ENCODE data around the gene TFAP2D.

The TFAP2D gene

GRCh38 chr6:50819904-50820868 is 106.9 kb downstream of the TFAP2D start:
- DNase-seq = no peak

DNA sequence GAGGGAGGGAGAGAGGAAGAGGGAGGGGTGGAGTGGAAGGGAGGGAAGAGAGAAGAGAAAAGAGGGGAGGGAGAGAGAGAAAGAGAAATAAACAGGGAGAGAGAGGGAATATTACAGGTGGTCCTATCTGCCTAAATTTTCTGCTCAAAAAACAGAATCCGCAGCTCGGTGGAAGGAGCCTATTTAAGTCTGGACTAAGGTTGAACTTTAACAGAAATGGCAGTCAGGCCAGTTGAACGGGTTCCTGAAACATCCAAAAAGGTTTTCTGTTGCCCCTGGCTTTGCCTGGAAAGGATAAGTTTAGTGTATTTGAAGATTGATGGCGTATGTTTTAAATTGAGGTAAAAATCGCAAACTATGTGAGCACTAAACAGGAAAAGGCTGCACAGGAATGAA is 107.5 kb downstream of the TFAP2D start:
- no peak for DNase-seq

DNA sequence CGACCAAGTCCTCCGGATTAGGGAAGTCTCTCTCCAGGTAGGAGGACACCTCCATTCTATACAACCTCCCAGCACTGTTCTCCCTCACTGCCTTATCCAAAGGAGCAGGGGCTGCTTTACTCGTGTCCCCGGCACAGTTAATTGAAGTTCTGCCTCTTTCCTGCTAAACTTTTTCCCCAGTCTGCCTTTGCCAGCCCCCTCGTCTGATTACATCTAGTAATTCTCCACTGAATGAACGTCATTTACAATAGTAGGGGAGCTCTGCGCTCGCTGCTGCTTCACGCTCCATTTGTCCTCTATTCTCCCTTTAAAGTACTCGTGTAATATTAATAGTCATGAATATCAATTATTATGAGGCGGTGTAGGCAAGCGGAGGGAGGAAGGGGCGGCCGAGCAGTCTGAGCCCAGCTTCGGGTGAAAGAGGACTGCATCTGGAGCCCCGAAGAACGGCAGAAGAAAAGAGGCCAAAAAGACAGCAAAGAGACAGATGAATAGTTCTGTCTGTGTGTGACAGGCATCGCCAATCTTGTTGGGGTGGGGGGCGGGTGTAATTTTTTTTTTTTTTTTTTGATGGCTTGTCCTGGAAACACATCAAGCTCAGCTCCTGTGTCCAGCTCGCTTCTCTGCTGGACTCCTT is 108.2 kb downstream of the TFAP2D start:
- no peak for DNase-seq

DNA sequence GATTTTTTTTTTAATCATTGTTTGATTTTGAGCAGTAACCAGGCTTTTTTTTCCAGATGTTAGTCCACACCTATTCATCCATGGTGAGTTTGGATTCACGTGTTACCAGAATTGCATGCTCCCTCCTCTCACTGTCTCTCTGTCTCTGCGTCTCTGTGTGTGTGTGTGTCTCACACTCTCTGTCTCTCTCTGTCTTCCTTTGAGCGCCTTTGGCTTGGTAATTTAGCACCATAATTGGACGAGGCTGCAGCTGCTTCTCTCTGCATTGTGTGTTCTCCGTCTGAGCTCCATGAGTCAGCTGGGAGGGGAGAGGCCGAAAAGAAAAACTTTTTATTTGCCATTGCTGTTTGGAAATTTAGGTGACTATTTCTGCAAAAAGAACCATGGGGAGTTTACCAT is 108.8 kb downstream of the TFAP2D start:
- DNase-seq = no peak
